MM.1S (cell line): ENCODE measurements around the gene NCBP2.

Source experiments
- DNase-seq: peaks from one replicate; pipeline ENCODE4 v3.0.0-alpha.2; 2015
- H2AFZ ChIP-seq: fragments of 300-600 bp; sonication (generic); 2 replicates; pipeline ENCODE4 v1.6.0; 2016; ENCODE audit warnings: antibody characterized with exemption, low read length
- H3F3A ChIP-seq: fragments of 300-600 bp; sonication (generic); 2 replicates; pipeline ENCODE4 v1.6.1; 2016; ENCODE audit warnings: mild to moderate bottlenecking, antibody characterized with exemption, low read length, moderate library complexity, mixed read lengths; ENCODE audit not compliant: insufficient read depth
- H3K27ac ChIP-seq: fragments of 300-600 bp; sonication (generic); 2 replicates; pipeline ENCODE4 v1.5.1; 2016; ENCODE audit warnings: mild to moderate bottlenecking, low read length
- H3K27me3 ChIP-seq: fragments of 300-600 bp; sonication (generic); replicated peaks from 2 replicates; pipeline ENCODE4 v1.6.0; 2016; ENCODE audit warnings: low read length; ENCODE audit not compliant: insufficient read depth
- H3K36me3 ChIP-seq: fragments of 300-600 bp; sonication (generic); replicated peaks from 2 replicates; pipeline ENCODE4 v1.6.1; 2016; ENCODE audit warnings: mild to moderate bottlenecking, low read length, mixed read lengths; ENCODE audit not compliant: insufficient read depth
- H3K4me1 ChIP-seq: fragments of 300-600 bp; sonication (generic); 2 replicates; pipeline ENCODE4 v1.6.1; 2016; ENCODE audit warnings: low read length, mixed read lengths
- H3K4me2 ChIP-seq: fragments of 300-600 bp; sonication (generic); 2 replicates; pipeline ENCODE4 v1.6.0; 2016; ENCODE audit warnings: low read depth, low read length
- H3K4me3 ChIP-seq: fragments of 300-600 bp; sonication (generic); 2 replicates; pipeline ENCODE4 v1.5.1; 2016; ENCODE audit warnings: low read length, mixed read lengths
- H3K79me2 ChIP-seq: fragments of 300-600 bp; sonication (generic); 2 replicates; pipeline ENCODE4 v1.6.1; 2016; ENCODE audit warnings: mixed run types, low read length, mixed read lengths
- H3K9ac ChIP-seq: fragments of 300-600 bp; sonication (generic); 2 replicates; pipeline ENCODE4 v1.6.1; 2016; ENCODE audit warnings: low read length, mixed read lengths
- H3K9me2 ChIP-seq: fragments of 300-600 bp; sonication (generic); replicated peaks from 2 replicates; pipeline ENCODE4 v1.6.1; 2016; ENCODE audit warnings: mild to moderate bottlenecking, low read length, mixed read lengths; ENCODE audit not compliant: insufficient read depth
- H3K9me3 ChIP-seq: fragments of 300-600 bp; sonication (generic); replicated peaks from 2 replicates; pipeline ENCODE4 v1.6.1; 2016; ENCODE audit warnings: mild to moderate bottlenecking, low read length, mixed read lengths; ENCODE audit not compliant: insufficient read depth
- H4K20me1 ChIP-seq: fragments of 300-600 bp; sonication (generic); 2 replicates; pipeline ENCODE4 v1.6.1; 2016; ENCODE audit warnings: mild to moderate bottlenecking, low read length, moderate library complexity, mixed read lengths; ENCODE audit not compliant: insufficient read depth
- CTCF ChIP-seq: fragments of 300-600 bp; sonication (generic); IDR thresholded peaks from 2 replicates; pipeline ENCODE4 v1.5.1; 2016; ENCODE audit warnings: antibody characterized with exemption, low read length, mixed read lengths
- EZH2 ChIP-seq: fragments of 300-600 bp; sonication (generic); optimal IDR thresholded peaks from 2 replicates; pipeline ENCODE3; 2017; ENCODE audit warnings: low read depth, mild to moderate bottlenecking, antibody characterized with exemption, low read length, mixed read lengths
- EZH2phosphoT487 ChIP-seq: fragments of 300-600 bp; sonication (generic); IDR thresholded peaks from 2 replicates; pipeline ENCODE4 v1.6.1; 2018; ENCODE audit warnings: antibody characterized with exemption, low read length

NCBP2 gene

GRCh38 chr3:196989721-196990262 lies 47.5 kb upstream of the NCBP2 start:
- no peaks in the 10 kb centered on the region for H3K27me3 ChIP-seq
- H3K4me2 ChIP-seq, result no peak overlapping the region
- TF ChIP-seq CTCF (no peak), EZH2 (no peak), EZH2phosphoT487 (no peak)
- no peak overlapping the region for H3K9ac ChIP-seq
- H3F3A ChIP-seq, result no peaks in the 10 kb centered on the region
- no peaks in the 10 kb centered on the region for H3K36me3 ChIP-seq
- H2AFZ ChIP-seq, result no peak overlapping the region
- no peaks in the 10 kb centered on the region for H3K4me1 ChIP-seq
- no peak overlapping the region for H3K4me3 ChIP-seq
- DNase-seq, result no peak
- no peaks in the 10 kb centered on the region for H3K9me3 ChIP-seq
- H3K9me2 ChIP-seq, result no peaks in the 10 kb centered on the region
- no peaks in the 10 kb centered on the region for H4K20me1 ChIP-seq
- H3K79me2 ChIP-seq, result no peaks in the 10 kb centered on the region
- H3K27ac ChIP-seq, result no peak overlapping the region

GRCh38 chr3:196988241-196989029 lies 46.1 kb upstream of the NCBP2 start:
- H3K27me3 ChIP-seq, result no peaks in the 10 kb centered on the region
- no peak overlapping the region for H2AFZ ChIP-seq
- H3K36me3 ChIP-seq, result no peaks in the 10 kb centered on the region
- H3K4me3 ChIP-seq, result no peak overlapping the region
- no peaks in the 10 kb centered on the region for H4K20me1 ChIP-seq
- no peaks in the 10 kb centered on the region for H3K9me3 ChIP-seq
- no peaks in the 10 kb centered on the region for H3K79me2 ChIP-seq
- no peaks in the 10 kb centered on the region for H3F3A ChIP-seq
- DNase-seq, result no peak
- TF ChIP-seq EZH2, result no peak
- TF ChIP-seq EZH2phosphoT487, result no peak
- TF ChIP-seq CTCF, result no peak
- H3K9me2 ChIP-seq, result no peaks in the 10 kb centered on the region
- H3K27ac ChIP-seq, result no peak overlapping the region
- no peak overlapping the region for H3K4me2 ChIP-seq
- no peaks in the 10 kb centered on the region for H3K4me1 ChIP-seq
- no peak overlapping the region for H3K9ac ChIP-seq

- Histone ChIP-seq H3K27ac (no peak overlapping the region), H3K9me3 (no peaks in the 10 kb centered on the region; the same call in 1 of the 2 replicates), H3K4me1 (no peaks in the 10 kb centered on the region), H4K20me1 (no peaks in the 10 kb centered on the region), H3K36me3 (no peaks in the 10 kb centered on the region), H2AFZ (no peak overlapping the region), H3F3A (no peaks in the 10 kb centered on the region), H3K79me2 (no peaks in the 10 kb centered on the region), H3K9ac (no peak overlapping the region), H3K4me3 (no peak overlapping the region), H3K9me2 (no peaks in the 10 kb centered on the region), H3K4me2 (no peak overlapping the region), H3K27me3 (no peaks in the 10 kb centered on the region)
- DNase-seq, result no peak
- TF ChIP-seq EZH2phosphoT487, result no peak
- TF ChIP-seq CTCF, result no peak
- no peak for TF ChIP-seq EZH2
Observed at GRCh38 chr3:196987022-196987421, 44.7 kb upstream of the NCBP2 start.
